ENCODE measurements around the gene ELL2. TPM values are rescaled to one million over a fixed set of nuclear protein-coding genes. Genes with fewer than 3 reads are reported as not detected.

The ELL2 gene
- total RNA-seq, 1 experiment from 2014 or later: 0.54 TPM

- DNase-seq (ENCODE audit: low spot score): no peak
- in situ Hi-C loops (cut with HindIII; ENCODE audit: low sequenced_read_pairs): no loop called here
Measured at GRCh38 chr5:95836544-95836943, 125.1 kb downstream of the ELL2 start.

GRCh38 chr5:95835682-95836385 lies 125.8 kb downstream of the ELL2 start:
- no peak for DNase-seq (ENCODE audit: low spot score)
- in situ Hi-C loops (cut with HindIII; ENCODE audit: low sequenced_read_pairs): no loop called here

Other genes with a start within 250 kb of the ELL2 start
- 0.54 and 2.6 TPM in 2 replicates for gene RHOBTB3, start 230.5 kb downstream of the ELL2 start, total RNA-seq (2014; rRNA removed; shearing (Covaris generic))
- not detected in 2 replicates for gene GLRX, start 139.1 kb downstream of the ELL2 start, total RNA-seq (2014; rRNA removed; shearing (Covaris generic))